GM18526 (cell line): ENCODE results near the gene PDHX.

Experiments
- POLR2A ChIP-seq: IDR thresholded peaks from 3 replicates; pipeline ENCODE4 v1.6.1; 2011; ENCODE audit not compliant: insufficient read length; ENCODE audit errors: extremely low read depth

PDHX gene

GRCh38 chr11:34968862-34969261 is 52.4 kb downstream of the PDHX start:
- no peak for TF ChIP-seq POLR2A

- TF ChIP-seq POLR2A: no peak
Observed at GRCh38 chr11:34970033-34970432, 53.6 kb downstream of the PDHX start.

GRCh38 chr11:34970480-34970879 is 54.1 kb downstream of the PDHX start:
- no peak for TF ChIP-seq POLR2A

- no peak for TF ChIP-seq POLR2A
Observed at GRCh38 chr11:34971928-34972327, 55.5 kb downstream of the PDHX start.

GRCh38 chr11:34972366-34972765 is 55.9 kb downstream of the PDHX start:
- no peak for TF ChIP-seq POLR2A

GRCh38 chr11:34972892-34973291 is 56.5 kb downstream of the PDHX start:
- no peak for TF ChIP-seq POLR2A

GRCh38 chr11:34975482-34975881 is 59.1 kb downstream of the PDHX start:
- TF ChIP-seq POLR2A: no peak

GRCh38 chr11:34976496-34977088 is 60.2 kb downstream of the PDHX start:
- no peak for TF ChIP-seq POLR2A

GRCh38 chr11:34977089-34977912 is 60.9 kb downstream of the PDHX start:
- no peak for TF ChIP-seq POLR2A

GRCh38 chr11:34978236-34979191 is 62.1 kb downstream of the PDHX start:
- no peak for TF ChIP-seq POLR2A

- TF ChIP-seq POLR2A: no peak
Observed at GRCh38 chr11:34984514-34984913, 68.1 kb downstream of the PDHX start.

- TF ChIP-seq POLR2A: no peak
Observed at GRCh38 chr11:34986883-34987520, 70.6 kb downstream of the PDHX start.

GRCh38 chr11:34987617-34988016 is 71.2 kb downstream of the PDHX start:
- TF ChIP-seq POLR2A: no peak

GRCh38 chr11:34988294-34989255 is 72.2 kb downstream of the PDHX start:
- no peak for TF ChIP-seq POLR2A
